Naive B cell (primary cell): ENCODE data around the gene CDON. TPM values are rescaled to one million over a fixed set of nuclear protein-coding genes. Genes with fewer than 3 reads are reported as not detected.

Experiments
- ATAC-seq, 2 donors: fragments of 150-1000 bp; cut with Tn5 transposase; 2 replicates each; pipeline ENCODE4 v1.10.0; 2021; ENCODE audit warnings: low read depth in 2 of 2, mild to moderate bottlenecking in 2 of 2, moderate library complexity in 2 of 2
- DNase-seq: peaks from one replicate; pipeline ENCODE4 v3.0.0; 2022
- H3K27ac Mint-ChIP-seq, 6 donors: one replicate each; pipeline ENCODE4 v1.8.0; 2020 to 2022; ENCODE audit warnings: mild to moderate bottlenecking in 6 of 6, mixed read lengths in 6 of 6, moderate library complexity in 5 of 6, inconsistent platforms in 2 of 6
- H3K27me3 Mint-ChIP-seq, 3 donors: one replicate each; pipeline ENCODE4 v1.8.0; 2021 to 2022; ENCODE audit warnings: mixed read lengths in 3 of 3, mild to moderate bottlenecking in 1 of 3
- H3K36me3 Mint-ChIP-seq, 2 donors: one replicate each; pipeline ENCODE4 v1.8.0; 2020 to 2022; ENCODE audit warnings: mixed read lengths in 2 of 2, inconsistent platforms in 1 of 2, mild to moderate bottlenecking in 1 of 2
- H3K4me1 Mint-ChIP-seq, 3 donors: one replicate each; pipeline ENCODE4 v1.8.0; 2020 to 2022; ENCODE audit warnings: mixed read lengths in 3 of 3, inconsistent platforms in 1 of 3, mild to moderate bottlenecking in 1 of 3, moderate library complexity in 1 of 3
- H3K4me3 Mint-ChIP-seq, 8 donors: one replicate each; pipeline ENCODE4 v1.8.0; 2020 to 2022; ENCODE audit warnings: mild to moderate bottlenecking in 8 of 8, mixed read lengths in 8 of 8, moderate library complexity in 8 of 8, inconsistent platforms in 2 of 8
- H3K9me3 Mint-ChIP-seq, 7 donors: one replicate each; pipeline ENCODE4 v1.8.0; 2020 to 2022; ENCODE audit warnings: mixed read lengths in 7 of 7, mild to moderate bottlenecking in 5 of 7, inconsistent platforms in 2 of 7, moderate library complexity in 1 of 7
- polyA plus RNA-seq, 6 donors: library from polyadenylated mRNA; unstranded; fragments of 300-500 nt; fragmentation: Illumina TruSeq; gene quantifications; one replicate each; pipeline ENCODE4 v1.2.3, GENCODE V29; 2021; ENCODE audit warnings: low read depth in 6 of 6

CDON gene
- polyA plus RNA-seq, 6 donors from 2014 or later = not detected

DNA sequence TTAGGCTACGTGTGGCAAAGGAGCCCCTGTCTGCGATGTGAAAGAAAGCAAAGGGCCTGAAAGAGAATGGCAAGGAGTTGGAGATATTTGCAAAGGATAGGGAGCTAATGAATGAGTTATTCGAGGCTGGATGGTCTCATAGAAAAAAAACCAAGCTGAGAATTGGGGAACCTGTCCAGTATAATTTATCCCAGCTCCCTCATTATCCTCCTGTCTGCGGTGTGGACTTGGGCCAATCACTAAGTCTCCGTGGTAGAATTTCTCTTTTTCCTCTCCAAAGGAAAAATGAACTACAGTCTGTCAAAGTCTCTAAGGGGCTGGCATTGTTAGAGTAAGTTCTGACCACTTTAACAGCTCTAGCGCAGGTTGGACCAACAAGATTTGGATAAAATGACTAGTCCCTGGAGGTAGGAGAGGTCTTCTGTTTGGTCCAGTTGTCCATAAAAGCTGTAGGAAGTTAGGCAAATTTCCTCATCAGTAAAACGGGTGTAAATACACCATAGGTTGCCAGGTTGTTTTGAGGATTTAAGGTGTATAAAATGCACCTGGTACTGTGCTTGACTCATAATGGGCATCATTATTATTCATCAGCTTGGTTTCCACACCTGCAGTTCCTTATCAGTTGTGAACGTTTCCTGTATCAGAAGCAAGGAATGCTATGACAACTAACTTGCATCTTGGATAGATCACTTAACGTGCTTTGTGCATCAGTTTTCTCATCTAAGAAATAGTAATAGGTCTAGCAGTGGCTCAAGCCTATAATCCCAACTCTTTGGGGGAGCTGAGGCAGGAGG, 10.3 kb upstream of the CDON start:
- DNase-seq (no peak), ATAC-seq (no peak)
- H3K27me3 Mint-ChIP-seq = peaks cover 7 to 30% (median 16%) of the 10 kb centered on the region in 3 donors
- peak overlapping the region in 1 of 8 donors; percentile 11 for H3K4me3 Mint-ChIP-seq
- peaks cover 0 to 3% (median 0%) of the 10 kb centered on the region in 7 donors for H3K9me3 Mint-ChIP-seq
- no peaks in the 10 kb centered on the region for H3K36me3 Mint-ChIP-seq
- H3K27ac Mint-ChIP-seq = no peak overlapping the region
- no peaks in the 10 kb centered on the region for H3K4me1 Mint-ChIP-seq

DNA sequence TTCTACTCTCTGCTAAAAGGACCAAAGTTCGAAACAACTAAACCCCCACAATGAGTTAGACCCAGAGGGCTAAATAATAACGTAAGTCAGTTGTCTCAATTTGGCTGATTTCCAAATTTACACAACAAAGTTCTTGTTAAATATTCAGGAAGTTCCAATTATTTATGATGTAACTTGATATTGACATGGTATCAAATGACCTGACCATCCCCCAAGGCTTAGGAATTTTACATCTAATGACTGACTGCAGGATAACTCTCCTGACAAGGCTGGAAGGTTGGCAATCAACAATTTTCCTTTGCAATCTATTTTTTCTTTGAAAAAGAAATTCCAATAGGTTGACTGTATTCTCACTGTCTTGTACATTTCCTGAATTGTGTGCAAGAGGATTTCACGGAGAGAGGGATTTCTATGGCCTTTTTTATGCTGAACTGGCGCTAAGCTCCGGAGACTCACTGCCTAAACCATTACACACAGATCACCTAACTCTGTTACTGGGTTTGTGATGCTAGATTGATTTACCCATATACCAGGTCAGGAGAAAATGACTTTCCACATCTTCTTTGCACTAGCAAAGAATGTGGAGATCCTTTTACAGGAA, 9.6 kb upstream of the CDON start:
- no peak for ATAC-seq
- no peak for DNase-seq
- Mint-ChIP-seq H3K4me3 (no peak overlapping the region), H3K4me1 (no peaks in the 10 kb centered on the region), H3K9me3 (peaks cover 0 to 3% (median 0%) of the 10 kb centered on the region in 7 donors), H3K27ac (no peak overlapping the region), H3K27me3 (peaks cover 14 to 38% (median 15%) of the 10 kb centered on the region in 3 donors), H3K36me3 (no peaks in the 10 kb centered on the region)

DNA sequence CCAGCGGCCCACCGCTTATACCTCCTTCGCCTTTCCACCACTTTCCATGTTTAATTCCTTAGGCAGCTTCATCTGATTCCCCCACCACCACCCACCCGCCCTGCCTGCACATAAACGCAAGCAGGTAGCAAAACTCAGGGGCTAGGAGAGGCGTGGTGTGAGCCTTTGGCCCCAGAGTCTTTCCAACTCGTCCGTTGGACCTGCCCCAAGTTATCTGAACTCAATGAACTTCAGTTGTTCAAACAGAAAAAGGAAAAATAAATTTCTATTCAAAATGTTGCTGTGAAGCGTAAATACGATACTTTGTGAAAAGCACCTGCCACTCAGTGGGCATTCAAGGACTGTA, 814 bp upstream of the CDON start:
- Mint-ChIP-seq H3K27ac (no peak overlapping the region), H3K36me3 (no peaks in the 10 kb centered on the region), H3K9me3 (peaks cover 0 to 12% (median 4%) of the 10 kb centered on the region in 7 donors), H3K4me3 (peak overlapping the region in 6 of 8 donors; percentile 68 to 90 (median 78)), H3K4me1 (peaks cover 6 to 13% (median 7%) of the 10 kb centered on the region in 3 donors), H3K27me3 (peaks cover 48 to 60% (median 59%) of the 10 kb centered on the region in 3 donors)
- DNase-seq (no peak), ATAC-seq (no peak)

DNA sequence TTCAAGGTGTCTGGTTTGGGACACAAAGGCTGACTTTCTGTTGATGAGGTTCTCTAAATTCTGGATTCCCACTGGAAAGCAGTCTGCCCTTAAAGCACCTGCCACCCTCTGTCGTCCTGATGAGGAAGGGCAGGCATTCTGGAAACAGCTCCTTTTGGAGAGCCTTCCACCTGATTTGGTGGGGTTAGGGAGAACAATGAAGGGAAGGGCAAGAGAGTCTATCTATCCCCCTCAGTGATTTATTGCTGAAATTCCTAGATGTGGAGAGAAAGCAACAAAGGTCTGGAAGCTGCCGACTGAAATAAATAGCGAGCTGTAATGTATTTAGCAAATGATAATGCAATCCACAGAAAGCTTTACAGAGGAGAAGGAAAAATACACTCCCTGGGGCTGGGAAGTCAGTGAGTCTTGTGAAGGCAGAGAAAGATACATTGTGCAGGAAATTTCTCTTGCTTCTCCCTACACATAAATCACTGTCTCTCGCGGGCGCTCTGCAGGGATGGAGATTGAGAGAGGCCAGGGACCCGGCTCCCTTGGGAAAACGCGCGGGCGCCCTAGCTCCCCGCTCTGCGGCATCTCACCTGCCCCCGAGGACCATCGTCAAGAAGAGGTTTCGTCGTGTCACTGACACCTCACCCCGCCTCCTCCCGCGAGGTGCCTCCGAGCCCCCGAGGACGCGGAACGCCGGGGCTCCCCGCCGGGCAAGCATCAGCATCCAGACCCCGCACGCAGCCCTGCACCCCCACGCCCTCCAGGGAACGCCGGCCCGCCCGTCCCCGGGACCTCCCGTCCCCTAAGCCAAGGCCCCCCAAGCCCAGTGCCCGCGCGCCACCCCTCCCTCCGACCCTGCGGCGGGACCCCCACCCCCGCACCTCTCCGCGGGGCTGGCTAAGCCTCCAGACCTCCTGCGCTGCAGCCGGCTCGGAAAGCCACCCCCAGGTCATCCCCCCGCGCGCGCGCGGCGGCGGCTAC, 673 bp downstream of the CDON start:
- DNase-seq (peak; percentile 1), ATAC-seq (no peak)
- H3K27ac Mint-ChIP-seq = peak overlapping the region in 2 of 6 donors; percentile 12 to 16
- peaks cover 6 to 13% (median 7%) of the 10 kb centered on the region in 3 donors for H3K4me1 Mint-ChIP-seq
- H3K27me3 Mint-ChIP-seq = peaks cover 51 to 64% (median 53%) of the 10 kb centered on the region in 3 donors
- H3K9me3 Mint-ChIP-seq = peaks cover 0 to 12% (median 4%) of the 10 kb centered on the region in 7 donors
- H3K4me3 Mint-ChIP-seq = peak overlapping the region; percentile 73 to 92 (median 86)
- H3K36me3 Mint-ChIP-seq = no peaks in the 10 kb centered on the region

DNA sequence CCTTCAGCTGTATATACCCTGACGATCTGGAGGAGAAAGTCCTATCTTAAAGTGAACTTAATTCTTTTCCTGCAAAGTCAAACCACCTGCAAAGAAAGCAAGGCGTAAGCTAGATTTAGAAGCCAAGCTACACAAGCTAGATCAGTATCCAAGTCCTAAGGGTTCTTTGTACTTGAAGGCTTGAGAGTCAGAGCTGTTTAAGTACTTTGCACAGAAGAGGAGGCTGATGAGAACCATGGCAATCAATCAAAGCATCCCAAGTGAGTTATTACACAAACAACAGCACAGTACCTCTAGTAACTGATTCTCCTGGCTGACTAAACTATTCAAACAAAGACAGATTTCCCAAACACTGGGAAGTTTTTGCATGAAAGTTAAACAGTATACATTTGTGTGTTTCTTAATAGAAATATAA, 1.9 kb downstream of the CDON start:
- H3K27ac Mint-ChIP-seq = no peak overlapping the region

DNA sequence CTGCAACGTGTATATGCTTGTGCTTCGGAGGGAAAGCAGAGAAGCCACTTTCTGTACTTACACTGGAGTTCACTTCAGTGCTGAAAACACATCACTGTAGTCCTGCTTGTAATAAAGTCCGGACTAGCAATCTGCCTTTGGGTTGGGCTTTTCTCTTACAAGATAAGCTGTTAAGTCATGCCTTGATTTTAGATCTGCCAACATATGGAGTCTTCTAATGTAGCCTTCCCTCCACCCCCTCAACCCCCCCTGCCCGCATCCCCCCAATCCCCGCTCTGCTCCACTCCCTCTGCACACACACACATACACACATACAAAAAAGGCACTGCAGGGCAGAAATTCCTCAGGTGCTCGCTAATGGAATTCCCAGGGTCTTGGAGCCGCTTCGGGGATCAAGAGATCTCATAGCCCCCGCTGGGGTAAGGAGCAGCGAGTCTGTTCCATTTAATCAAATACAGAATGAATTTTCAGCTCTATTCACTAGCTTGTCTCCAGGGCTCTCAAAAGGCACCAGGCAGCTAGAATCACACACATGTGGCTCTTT, 3.4 kb downstream of the CDON start:
- H3K27ac Mint-ChIP-seq = no peak overlapping the region
- no peak for ATAC-seq

More for the DNA sequence above, 1.9 kb downstream of the CDON start:
- Mint-ChIP-seq H3K4me3 (peak overlapping the region in 3 of 8 donors; percentile 37 to 89 (median 46)), H3K27me3 (peaks cover 47 to 68% (median 51%) of the 10 kb centered on the region in 3 donors), H3K9me3 (peaks cover 0 to 12% (median 4%) of the 10 kb centered on the region in 7 donors), H3K36me3 (no peaks in the 10 kb centered on the region), H3K4me1 (peaks cover 6 to 13% (median 7%) of the 10 kb centered on the region in 3 donors)
- DNase-seq = no peak
- no peak for ATAC-seq

DNA sequence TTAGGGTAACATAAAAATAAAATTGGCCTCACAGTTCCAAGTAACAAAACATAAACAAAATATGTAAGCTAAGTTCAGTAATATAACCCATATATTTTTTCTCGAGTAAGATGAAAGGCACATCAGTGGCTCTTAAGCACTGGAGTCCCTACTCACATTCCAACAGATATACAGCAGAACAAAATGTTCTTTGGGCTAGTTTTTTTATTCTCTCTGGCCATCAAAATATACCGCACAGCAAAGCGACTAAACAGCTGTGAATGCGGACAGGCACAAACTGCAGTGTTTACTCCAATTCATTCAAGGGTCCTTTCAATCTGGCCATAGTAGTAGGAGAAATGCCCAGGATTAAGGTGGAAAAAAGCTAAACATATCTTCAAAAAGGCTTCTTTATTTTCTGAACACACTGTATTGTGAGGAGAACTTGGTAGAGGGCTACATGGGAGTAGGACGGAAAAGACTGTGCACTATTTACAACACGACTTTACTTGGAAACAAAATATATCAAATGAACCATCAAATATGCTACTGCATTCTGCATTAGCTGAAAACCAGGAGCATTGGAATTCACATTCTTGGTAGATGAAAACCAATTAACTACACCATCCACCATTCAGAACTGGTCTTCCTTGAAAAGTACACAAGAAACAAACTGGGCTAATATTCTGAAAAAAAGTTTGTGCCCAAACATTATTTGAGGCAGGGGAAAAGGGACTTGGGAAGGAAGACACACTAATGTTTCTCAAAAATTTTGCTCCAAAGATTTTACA, 4.4 kb downstream of the CDON start:
- Mint-ChIP-seq H3K9me3 (peaks cover 0 to 4% (median 0%) of the 10 kb centered on the region in 7 donors), H3K27ac (peak overlapping the region in 1 of 6 donors; percentile 12), H3K4me3 (no peak overlapping the region), H3K36me3 (no peaks in the 10 kb centered on the region), H3K4me1 (peaks cover 6 to 9% (median 7%) of the 10 kb centered on the region in 3 donors), H3K27me3 (peaks cover 43 to 71% (median 60%) of the 10 kb centered on the region in 3 donors)
- no peak for ATAC-seq
- no peak for DNase-seq

More for the DNA sequence above, 3.4 kb downstream of the CDON start:
- Mint-ChIP-seq H3K36me3 (no peaks in the 10 kb centered on the region), H3K4me1 (peaks cover 6 to 13% (median 7%) of the 10 kb centered on the region in 3 donors), H3K4me3 (no peak overlapping the region), H3K27me3 (peaks cover 44 to 70% (median 60%) of the 10 kb centered on the region in 3 donors), H3K9me3 (peaks cover 0 to 4% (median 0%) of the 10 kb centered on the region in 7 donors)
- DNase-seq = no peak

DNA sequence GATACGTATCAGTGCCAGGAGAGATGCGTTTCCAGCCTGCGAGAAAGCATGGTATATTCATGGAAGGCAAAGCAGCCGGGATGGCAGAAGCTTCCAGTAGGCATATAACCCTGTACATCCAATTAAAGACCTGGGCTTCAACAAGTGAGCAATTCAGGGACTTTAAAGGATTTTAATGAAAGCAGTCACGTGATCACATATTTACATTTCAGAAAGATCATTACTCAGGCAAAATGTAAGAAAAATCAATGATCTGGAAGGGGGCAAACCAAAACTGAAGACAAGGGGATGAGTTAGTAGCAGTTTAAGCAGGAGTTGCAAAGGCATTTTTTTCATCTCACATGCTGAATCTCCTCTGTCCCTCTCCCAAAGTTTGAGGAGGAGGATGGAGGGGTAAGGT, 7.8 kb downstream of the CDON start:
- Mint-ChIP-seq H3K4me3 (no peak overlapping the region), H3K27me3 (peaks cover 22 to 57% (median 44%) of the 10 kb centered on the region in 3 donors), H3K4me1 (no peaks in the 10 kb centered on the region), H3K27ac (no peak overlapping the region), H3K9me3 (no peaks in the 10 kb centered on the region), H3K36me3 (no peaks in the 10 kb centered on the region)
- DNase-seq = no peak
- ATAC-seq = no peak

DNA sequence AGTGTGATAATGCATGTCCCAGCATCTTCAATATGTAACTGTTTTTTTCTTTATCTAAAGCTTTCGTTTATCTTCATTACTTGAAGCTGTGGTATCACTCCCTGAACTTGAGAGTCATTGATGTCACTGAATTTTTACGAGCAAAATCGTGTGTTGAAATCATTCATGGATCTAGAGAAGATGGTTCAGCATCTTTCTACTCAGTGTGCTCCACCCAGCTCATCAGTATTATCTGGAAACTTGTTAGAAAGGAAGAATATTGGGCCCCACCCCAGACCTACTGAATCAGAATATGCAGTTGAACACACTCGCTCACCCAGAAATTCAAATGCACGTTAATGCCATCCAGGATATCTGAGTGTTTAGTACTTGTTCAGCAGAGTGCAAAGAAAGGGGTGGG, 8.3 kb downstream of the CDON start:
- no peaks in the 10 kb centered on the region for H3K9me3 Mint-ChIP-seq
- DNase-seq (no peak), ATAC-seq (no peak)
- H3K27ac Mint-ChIP-seq = no peak overlapping the region
- H3K4me3 Mint-ChIP-seq = no peak overlapping the region
- H3K36me3 Mint-ChIP-seq = no peaks in the 10 kb centered on the region
- peaks cover 22 to 54% (median 45%) of the 10 kb centered on the region in 3 donors for H3K27me3 Mint-ChIP-seq
- H3K4me1 Mint-ChIP-seq = no peaks in the 10 kb centered on the region

DNA sequence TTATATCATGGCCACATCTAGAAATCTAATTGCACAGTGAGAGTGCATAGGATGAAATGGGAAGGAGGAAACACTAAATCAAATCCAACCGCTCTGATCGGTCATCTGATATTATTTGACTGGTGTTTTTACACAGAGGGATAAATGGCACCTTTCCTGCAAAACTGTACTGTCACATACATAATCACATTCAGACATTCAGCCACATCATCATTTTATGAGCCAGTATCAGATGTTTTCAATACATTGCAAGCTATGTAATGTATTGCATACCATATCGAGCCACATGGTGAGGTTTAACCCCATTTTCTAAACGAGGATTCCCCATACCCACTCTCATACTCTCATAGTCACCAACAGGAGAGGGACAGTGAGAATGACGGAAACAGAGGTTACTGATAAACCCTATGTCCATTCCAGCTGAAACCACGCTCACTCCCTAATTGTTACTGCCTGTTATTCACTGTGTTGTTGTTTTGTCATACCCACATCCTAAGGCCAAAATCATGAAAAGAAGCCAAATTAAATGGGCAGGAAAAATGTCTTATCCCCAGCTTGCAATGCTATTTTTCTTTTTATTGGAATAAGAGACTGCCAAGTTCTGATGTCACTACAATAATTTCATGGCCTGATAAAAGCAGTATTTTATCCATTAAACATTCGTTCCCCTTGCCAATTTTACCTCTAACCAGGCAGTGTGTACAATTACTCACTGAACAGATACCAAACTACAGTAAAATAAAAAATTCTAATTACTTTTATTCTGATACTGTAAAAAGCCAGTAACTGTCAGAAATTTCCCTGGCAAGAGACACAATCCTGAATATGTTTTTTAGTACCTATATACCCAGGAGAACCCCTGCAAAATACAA, 9.0 kb downstream of the CDON start:
- no peaks in the 10 kb centered on the region for H3K9me3 Mint-ChIP-seq
- H3K4me3 Mint-ChIP-seq = no peak overlapping the region
- ATAC-seq (no peak), DNase-seq (no peak)
- no peaks in the 10 kb centered on the region for H3K4me1 Mint-ChIP-seq
- no peaks in the 10 kb centered on the region for H3K36me3 Mint-ChIP-seq
- no peak overlapping the region for H3K27ac Mint-ChIP-seq
- peaks cover 19 to 50% (median 40%) of the 10 kb centered on the region in 3 donors for H3K27me3 Mint-ChIP-seq

DNA sequence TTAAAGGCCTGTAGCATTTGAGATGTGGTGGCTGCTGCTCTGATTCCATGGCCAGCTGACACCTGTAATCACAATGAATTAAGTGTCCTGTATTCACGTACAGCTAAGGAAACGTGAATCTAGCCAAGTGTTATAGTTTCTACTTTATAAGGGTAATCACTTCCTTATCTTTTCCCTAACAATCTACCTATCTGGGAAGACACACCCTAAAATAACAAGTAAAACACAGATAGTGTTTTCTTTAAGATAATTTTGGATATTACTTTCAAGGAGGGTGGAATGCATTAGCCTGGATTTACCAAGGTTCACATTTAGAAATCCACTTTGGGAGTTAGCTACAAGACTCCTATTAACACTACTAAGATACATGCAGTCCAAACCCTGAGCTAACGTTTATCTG, 11.5 kb downstream of the CDON start:
- Mint-ChIP-seq H3K27ac (no peak overlapping the region), H3K27me3 (peaks cover 21 to 37% (median 28%) of the 10 kb centered on the region in 3 donors), H3K4me1 (no peaks in the 10 kb centered on the region), H3K4me3 (no peak overlapping the region), H3K9me3 (no peaks in the 10 kb centered on the region), H3K36me3 (no peaks in the 10 kb centered on the region)
- DNase-seq (no peak), ATAC-seq (no peak)
